HepG2 (cell line): ENCODE data around the gene PIGZ. TPM values are rescaled to one million over a fixed set of nuclear protein-coding genes. Genes with fewer than 3 reads are reported as not detected.

Experiments used
- AGO1 ChIP-seq: fragments of 200-400 bp; formaldehyde crosslinking; IDR thresholded peaks from 2 replicates; pipeline ENCODE4 v1.6.1; 2017; ENCODE audit warnings: mild to moderate bottlenecking, low read depth, low read length, moderate library complexity; ENCODE audit not compliant: poor library complexity, severe bottlenecking
- BORCS8-MEF2B ChIP-seq: sonication (generic); formaldehyde crosslinking; IDR thresholded peaks from 2 replicates; pipeline ENCODE4 v1.8.0; 2022; ENCODE audit warnings: mild to moderate bottlenecking, missing genetic modification reagents
- IKZF4 ChIP-seq: sonication (generic); formaldehyde crosslinking; IDR thresholded peaks from 2 replicates; pipeline ENCODE4 v1.5.1; 2020; ENCODE audit warnings: borderline replicate concordance, mild to moderate bottlenecking, low read depth, missing genetic modification reagents; ENCODE audit errors: not compliant biosample characterization
- MAFK ChIP-seq, 2 experiments: IDR thresholded peaks in 1 of 2; conservative IDR thresholded peaks in 1 of 2; 2 replicates each; pipeline ENCODE4 v1.6.1; 2011; ENCODE audit warnings: improper control_type of control experiment in 2 of 2, low read length in 2 of 2
- SAP130 ChIP-seq: IDR thresholded peaks from 2 replicates; pipeline ENCODE4 v1.6.1; 2016; ENCODE audit warnings: low read depth
- SIX4 ChIP-seq: sonication (generic); formaldehyde crosslinking; IDR thresholded peaks from 2 replicates; pipeline ENCODE4 v1.4.0; 2020; ENCODE audit warnings: missing genetic modification reagents
- SRSF4 ChIP-seq: fragments of 200-400 bp; formaldehyde crosslinking; IDR thresholded peaks from one replicate; pipeline ENCODE4 v1.6.1; 2018; ENCODE audit warnings: mild to moderate bottlenecking, low read depth, low read length, moderate library complexity; ENCODE audit not compliant: poor library complexity, severe bottlenecking
- STAG1 ChIP-seq: sonication (generic); formaldehyde crosslinking; IDR thresholded peaks from 2 replicates; pipeline ENCODE4 v1.4.0; 2020; ENCODE audit warnings: missing genetic modification reagents
- ZKSCAN1 ChIP-seq: fragments of 150-350 bp; IDR thresholded peaks from 2 replicates; pipeline ENCODE4 v1.6.1; 2014; ENCODE audit warnings: low read length
- ZNF34 ChIP-seq: sonication (generic); formaldehyde crosslinking; IDR thresholded peaks from 2 replicates; pipeline ENCODE4 v1.4.0; 2020; ENCODE audit warnings: mild to moderate bottlenecking, missing genetic modification reagents, borderline replicate concordance
- ZNF501 ChIP-seq: sonication (generic); formaldehyde crosslinking; IDR thresholded peaks from 2 replicates; pipeline ENCODE4 v1.5.1; 2020; ENCODE audit warnings: mild to moderate bottlenecking, moderate library complexity, missing genetic modification reagents
- ZNF569 ChIP-seq: sonication (generic); formaldehyde crosslinking; IDR thresholded peaks from 2 replicates; pipeline ENCODE4 v1.5.0; 2020; ENCODE audit warnings: mild to moderate bottlenecking, missing genetic modification reagents, moderate library complexity, borderline replicate concordance
- ZNF589 ChIP-seq: sonication (generic); formaldehyde crosslinking; conservative IDR thresholded peaks from 2 replicates; pipeline ENCODE4 v1.8.0; 2022; ENCODE audit warnings: mild to moderate bottlenecking, moderate library complexity, missing genetic modification reagents
- ZNF746 ChIP-seq: sonication (generic); formaldehyde crosslinking; IDR thresholded peaks from 2 replicates; pipeline ENCODE4 v1.8.0; 2022; ENCODE audit warnings: mild to moderate bottlenecking, missing genetic modification reagents
- ZNF761 ChIP-seq: sonication (generic); formaldehyde crosslinking; conservative IDR thresholded peaks from 2 replicates; pipeline ENCODE4 v1.4.0; 2020; ENCODE audit warnings: mild to moderate bottlenecking, missing genetic modification reagents
- ZNF839 ChIP-seq: sonication (generic); formaldehyde crosslinking; IDR thresholded peaks from 2 replicates; pipeline ENCODE4 v1.4.0; 2020; ENCODE audit warnings: missing genetic modification reagents, mild to moderate bottlenecking, borderline replicate concordance
- polyA plus RNA-seq, 8 experiments: library from polyadenylated mRNA; depleted of rRNA in 3 of 8; stranded (reverse) in 7 of 8; unstranded in 1 of 8; fragments of >200 nt; fragmentation: Illumina TruSeq in 4 of 8; extraction: Trizol in 4 of 8; gene quantifications; 2 replicates each; pipeline versions ENCODE4 v1.2.1 to v1.2.3, GENCODE V29; 2011 to 2016; ENCODE audit warnings: low read depth in 4 of 8, missing spikeins in 1 of 8, mixed read lengths in 1 of 8; ENCODE audit not compliant: insufficient read depth in 1 of 8
- total RNA-seq, 5 experiments: library from RNA; depleted of rRNA; stranded (reverse); fragments of >200 nt; fragmentation: Illumina TruSeq; extraction: Trizol; gene quantifications; 2 replicates each; pipeline ENCODE4 v1.2.3, GENCODE V29; 2016; ENCODE audit warnings: low read depth in 1 of 5
- TF ChIP-seq, protein P1 (sequence below): sonication (generic); formaldehyde crosslinking; IDR thresholded peaks from 2 replicates; pipeline ENCODE4 v1.4.0; 2020; ENCODE audit warnings: missing genetic modification reagents
- TF ChIP-seq, protein P2 (sequence below): sonication (generic); formaldehyde crosslinking; IDR thresholded peaks from 2 replicates; pipeline ENCODE4 v1.8.0; 2022; ENCODE audit warnings: mild to moderate bottlenecking, missing genetic modification reagents, moderate library complexity
- TF ChIP-seq, protein P3 (sequence below): sonication (generic); formaldehyde crosslinking; IDR thresholded peaks from 2 replicates; pipeline ENCODE4 v1.4.0; 2020; ENCODE audit warnings: missing genetic modification reagents
- TF ChIP-seq, protein P4 (sequence below): IDR thresholded peaks from 2 replicates; pipeline ENCODE4 v1.6.1; 2018; ENCODE audit warnings: missing genetic modification reagents, mild to moderate bottlenecking, missing compliant biosample characterization

PIGZ gene
- total and polyA plus RNA-seq, 2 of the 13 experiments (the other 11 are each of a cell fraction or from before 2014, with no cell fraction given), result 4.7 to 60.5 TPM

DNA sequence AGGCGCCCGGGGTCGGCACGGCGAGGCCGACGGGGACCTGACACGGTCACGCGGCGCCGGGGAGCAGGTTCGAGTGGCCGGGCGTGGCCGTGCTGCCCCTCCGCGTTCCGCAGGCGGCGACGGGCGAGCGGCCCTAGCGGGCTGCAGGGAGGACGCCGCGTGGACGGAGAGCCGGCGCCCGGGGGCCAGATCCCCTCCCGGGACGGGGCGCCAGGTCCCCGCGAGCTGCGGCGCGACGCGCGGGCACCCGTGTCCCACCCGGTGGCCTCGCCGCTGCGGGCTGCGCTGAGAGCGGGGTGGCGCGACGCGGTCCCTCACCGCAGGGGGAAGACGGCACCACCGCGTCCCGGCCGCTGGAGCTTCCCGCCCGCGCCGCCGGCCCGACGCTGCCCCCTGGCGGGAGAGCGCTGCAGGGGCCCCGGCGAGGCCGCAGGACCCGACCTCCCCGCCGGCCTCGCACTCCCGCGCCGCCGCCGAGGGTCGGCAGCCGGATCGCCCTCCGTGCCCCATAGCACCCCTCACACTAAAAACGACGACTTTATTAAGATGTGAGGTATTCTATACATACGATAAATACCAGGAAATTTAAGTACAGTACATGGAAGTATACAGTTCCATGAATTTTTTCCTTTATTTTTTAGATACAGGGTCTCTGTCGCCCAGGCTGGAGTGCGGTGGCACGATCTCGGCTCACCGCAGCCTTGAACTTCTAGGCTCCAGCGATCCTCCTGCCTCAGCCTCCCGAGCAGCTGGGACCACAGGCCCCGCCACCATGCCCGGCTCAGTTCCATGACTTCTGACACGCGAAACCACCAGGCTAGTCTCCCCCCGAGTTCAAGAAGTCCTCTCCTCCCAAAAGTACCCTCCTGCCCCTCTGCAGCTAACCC lies 1.3 kb upstream of the PIGZ start (continued):
- no peak for TF ChIP-seq SRSF4
- TF ChIP-seq ZNF501 (CRISPR knock-in tag), result no peak
- no peak for TF ChIP-seq ZNF569
- no peak for TF ChIP-seq MAFK (conservative IDR thresholded peaks at IDR 0.05 in 1 of 2, IDR thresholded peaks at IDR 0.05 in 1 of 2; ENCODE audit: low read length in 2 of 2)
- peak; percentile 44; the same call in 1 of the 2 replicates for TF ChIP-seq ZNF746 (CRISPR knock-in tag)
- no peak for TF ChIP-seq ZKSCAN1
- no peak for TF ChIP-seq AGO1
- no peak for TF ChIP-seq ZNF839
- TF ChIP-seq, protein P1, sequence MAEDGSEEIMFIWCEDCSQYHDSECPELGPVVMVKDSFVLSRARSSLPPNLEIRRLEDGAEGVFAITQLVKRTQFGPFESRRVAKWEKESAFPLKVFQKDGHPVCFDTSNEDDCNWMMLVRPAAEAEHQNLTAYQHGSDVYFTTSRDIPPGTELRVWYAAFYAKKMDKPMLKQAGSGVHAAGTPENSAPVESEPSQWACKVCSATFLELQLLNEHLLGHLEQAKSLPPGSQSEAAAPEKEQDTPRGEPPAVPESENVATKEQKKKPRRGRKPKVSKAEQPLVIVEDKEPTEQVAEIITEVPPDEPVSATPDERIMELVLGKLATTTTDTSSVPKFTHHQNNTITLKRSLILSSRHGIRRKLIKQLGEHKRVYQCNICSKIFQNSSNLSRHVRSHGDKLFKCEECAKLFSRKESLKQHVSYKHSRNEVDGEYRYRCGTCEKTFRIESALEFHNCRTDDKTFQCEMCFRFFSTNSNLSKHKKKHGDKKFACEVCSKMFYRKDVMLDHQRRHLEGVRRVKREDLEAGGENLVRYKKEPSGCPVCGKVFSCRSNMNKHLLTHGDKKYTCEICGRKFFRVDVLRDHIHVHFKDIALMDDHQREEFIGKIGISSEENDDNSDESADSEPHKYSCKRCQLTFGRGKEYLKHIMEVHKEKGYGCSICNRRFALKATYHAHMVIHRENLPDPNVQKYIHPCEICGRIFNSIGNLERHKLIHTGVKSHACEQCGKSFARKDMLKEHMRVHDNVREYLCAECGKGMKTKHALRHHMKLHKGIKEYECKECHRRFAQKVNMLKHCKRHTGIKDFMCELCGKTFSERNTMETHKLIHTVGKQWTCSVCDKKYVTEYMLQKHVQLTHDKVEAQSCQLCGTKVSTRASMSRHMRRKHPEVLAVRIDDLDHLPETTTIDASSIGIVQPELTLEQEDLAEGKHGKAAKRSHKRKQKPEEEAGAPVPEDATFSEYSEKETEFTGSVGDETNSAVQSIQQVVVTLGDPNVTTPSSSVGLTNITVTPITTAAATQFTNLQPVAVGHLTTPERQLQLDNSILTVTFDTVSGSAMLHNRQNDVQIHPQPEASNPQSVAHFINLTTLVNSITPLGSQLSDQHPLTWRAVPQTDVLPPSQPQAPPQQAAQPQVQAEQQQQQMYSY (CRISPR knock-in tag), result no peak
- TF ChIP-seq IKZF4 (CRISPR knock-in tag), result no peak
- TF ChIP-seq SIX4, result no peak
- TF ChIP-seq, protein P2, sequence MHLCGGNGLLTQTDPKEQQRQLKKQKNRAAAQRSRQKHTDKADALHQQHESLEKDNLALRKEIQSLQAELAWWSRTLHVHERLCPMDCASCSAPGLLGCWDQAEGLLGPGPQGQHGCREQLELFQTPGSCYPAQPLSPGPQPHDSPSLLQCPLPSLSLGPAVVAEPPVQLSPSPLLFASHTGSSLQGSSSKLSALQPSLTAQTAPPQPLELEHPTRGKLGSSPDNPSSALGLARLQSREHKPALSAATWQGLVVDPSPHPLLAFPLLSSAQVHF, result no peak
- peak; percentile 75 for TF ChIP-seq STAG1 (CRISPR knock-in tag)
- TF ChIP-seq, protein P3, sequence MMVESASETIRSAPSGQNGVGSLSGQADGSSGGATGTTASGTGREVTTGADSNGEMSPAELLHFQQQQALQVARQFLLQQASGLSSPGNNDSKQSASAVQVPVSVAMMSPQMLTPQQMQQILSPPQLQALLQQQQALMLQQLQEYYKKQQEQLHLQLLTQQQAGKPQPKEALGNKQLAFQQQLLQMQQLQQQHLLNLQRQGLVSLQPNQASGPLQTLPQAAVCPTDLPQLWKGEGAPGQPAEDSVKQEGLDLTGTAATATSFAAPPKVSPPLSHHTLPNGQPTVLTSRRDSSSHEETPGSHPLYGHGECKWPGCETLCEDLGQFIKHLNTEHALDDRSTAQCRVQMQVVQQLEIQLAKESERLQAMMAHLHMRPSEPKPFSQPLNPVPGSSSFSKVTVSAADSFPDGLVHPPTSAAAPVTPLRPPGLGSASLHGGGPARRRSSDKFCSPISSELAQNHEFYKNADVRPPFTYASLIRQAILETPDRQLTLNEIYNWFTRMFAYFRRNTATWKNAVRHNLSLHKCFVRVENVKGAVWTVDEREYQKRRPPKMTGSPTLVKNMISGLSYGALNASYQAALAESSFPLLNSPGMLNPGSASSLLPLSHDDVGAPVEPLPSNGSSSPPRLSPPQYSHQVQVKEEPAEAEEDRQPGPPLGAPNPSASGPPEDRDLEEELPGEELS (CRISPR knock-in tag), result no peak
- TF ChIP-seq ZNF34, result no peak
- no peak for TF ChIP-seq BORCS8-MEF2B
- TF ChIP-seq SAP130 (CRISPR knock-in tag), result no peak
- TF ChIP-seq ZNF589, result 0 out of 2 replicates have a peak, but pooled peaks have one; percentile 8
- no peak for TF ChIP-seq ZNF761 (CRISPR knock-in tag)
- TF ChIP-seq, protein P4, sequence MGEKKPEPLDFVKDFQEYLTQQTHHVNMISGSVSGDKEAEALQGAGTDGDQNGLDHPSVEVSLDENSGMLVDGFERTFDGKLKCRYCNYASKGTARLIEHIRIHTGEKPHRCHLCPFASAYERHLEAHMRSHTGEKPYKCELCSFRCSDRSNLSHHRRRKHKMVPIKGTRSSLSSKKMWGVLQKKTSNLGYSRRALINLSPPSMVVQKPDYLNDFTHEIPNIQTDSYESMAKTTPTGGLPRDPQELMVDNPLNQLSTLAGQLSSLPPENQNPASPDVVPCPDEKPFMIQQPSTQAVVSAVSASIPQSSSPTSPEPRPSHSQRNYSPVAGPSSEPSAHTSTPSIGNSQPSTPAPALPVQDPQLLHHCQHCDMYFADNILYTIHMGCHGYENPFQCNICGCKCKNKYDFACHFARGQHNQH (CRISPR knock-in tag), result peak; percentile 30; the same call in 1 of the 2 replicates
